Astrocyte of the hippocampus (primary cell): ENCODE data around the gene PYDC2.
"Not testable (repeated sequence)": the region's sequence is repeated elsewhere in the genome, so short reads cannot be mapped to it uniquely, and the experiment has no call there.

Experiments
- DNase-seq: peaks from one replicate; pipeline ENCODE4 v3.0.0; 2011; ENCODE audit warnings: low read depth, low spot score

The PYDC2 gene

DNA sequence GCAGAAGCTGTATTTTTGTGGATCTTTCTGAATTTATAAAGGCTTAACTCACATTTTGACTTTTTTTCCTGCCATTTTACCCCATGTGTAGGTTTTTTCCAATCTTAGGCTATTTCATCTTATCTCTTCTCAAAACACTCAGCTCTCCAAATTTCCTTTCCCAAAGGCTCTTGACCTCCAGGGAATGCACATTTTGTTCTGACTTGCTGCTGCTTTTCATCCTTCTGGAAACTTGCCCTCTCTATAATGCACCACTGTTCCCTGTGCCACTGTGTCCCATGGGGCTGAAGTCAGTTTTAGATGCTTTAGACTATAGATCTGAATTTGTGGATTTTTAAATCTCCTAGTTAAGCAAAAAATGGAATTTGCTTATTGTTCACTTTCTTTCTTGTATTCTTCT, 9.1 kb downstream of the PYDC2 start:
- DNase-seq: no peak

DNA sequence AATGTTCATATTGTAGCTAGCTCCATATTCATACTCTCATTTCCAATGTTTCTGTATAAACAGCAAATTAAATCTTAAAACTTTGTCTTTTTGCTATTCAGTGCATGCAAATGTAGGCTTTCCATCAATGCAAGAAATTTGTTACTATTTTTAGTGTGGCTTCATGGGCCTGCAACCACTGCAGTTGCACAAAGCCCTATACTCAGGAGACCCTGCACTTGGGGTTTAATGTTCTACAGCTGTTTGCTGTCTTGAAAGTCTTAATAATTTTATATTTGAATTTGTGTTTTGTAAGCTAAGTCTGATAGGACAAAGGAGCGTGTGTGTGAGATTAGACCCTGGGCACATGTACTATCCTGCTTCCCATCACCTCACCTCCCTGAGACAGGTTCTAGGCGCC, 9.6 kb downstream of the PYDC2 start:
- DNase-seq: no peak

DNA sequence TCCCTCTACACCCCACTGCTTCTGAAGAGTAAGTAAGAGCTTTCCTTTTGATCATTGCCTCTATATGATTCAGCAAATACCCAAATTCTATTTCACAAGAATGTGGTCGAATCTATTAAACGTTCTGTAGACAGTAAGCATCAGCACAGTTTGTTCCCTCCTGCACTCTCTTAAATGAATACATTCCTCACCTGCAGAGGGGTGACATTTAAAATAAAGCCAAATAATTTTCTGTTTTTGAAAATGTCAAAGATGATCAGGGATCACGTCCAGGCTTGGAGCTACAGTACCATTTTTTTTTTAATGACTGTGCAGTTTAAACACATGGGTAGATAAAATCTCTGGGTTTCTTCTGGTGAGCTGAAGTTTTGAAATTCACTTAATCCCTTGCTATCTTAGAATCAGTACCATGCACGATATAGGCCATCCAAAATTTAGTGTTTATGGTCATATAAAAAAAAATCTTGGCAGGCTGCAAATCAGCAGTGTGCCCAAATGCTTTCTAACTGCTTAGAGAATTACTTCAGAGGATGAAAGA, 12.8 kb downstream of the PYDC2 start:
- no peak for DNase-seq

DNA sequence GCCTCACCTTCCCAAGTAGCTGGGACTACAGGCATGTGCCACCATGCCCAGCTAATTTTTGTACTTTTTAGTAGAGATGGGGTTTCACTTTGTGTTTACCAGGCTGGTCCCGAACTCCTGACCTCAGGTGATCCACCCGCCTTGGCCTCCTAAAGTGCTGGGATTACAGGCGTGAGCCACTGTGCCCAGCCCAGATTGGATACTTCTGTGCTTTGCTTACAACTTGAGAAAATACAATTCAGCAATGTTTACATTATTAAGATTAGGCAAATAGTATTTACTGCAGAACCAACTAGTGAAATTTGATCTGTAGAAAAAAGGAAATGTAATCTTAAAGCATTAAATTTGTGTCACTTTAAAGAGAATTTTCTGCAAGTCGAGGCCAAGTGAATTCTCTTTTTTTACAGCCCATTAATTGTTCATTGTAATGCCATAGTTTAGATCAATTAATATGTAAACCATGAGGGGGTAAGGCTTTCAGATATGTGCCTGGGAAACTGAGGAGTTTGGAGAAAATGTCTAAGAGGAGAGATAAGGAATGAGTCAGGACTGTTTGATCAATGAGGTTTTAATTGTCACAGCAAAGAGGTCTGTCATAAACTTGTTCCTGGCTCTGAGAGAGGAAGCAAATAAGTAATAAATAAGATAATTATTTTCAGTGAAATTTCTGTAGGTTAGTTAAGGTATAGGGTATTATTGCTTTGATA, 15.3 kb downstream of the PYDC2 start:
- DNase-seq: peak; percentile 12

DNA sequence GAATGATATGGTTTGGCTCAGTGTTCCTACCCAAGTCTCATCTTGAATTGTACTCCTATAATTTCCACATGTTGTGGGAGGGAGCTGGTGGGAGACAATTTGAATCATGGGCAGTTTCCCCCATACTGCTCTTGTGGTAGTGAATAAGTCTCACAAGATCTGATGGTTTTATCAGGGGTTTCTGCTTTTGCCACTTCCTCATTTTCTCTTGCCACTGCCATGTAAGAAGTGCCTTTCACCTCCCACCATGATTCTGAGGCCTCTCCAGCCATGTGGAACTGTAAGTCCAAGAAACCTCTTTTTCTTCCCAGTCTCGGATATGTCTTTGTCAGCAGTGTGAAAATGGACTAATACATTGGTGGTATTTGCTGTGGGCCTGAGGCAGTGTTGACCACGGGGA, 23.0 kb downstream of the PYDC2 start:
- not testable (repeated sequence) for DNase-seq

DNA sequence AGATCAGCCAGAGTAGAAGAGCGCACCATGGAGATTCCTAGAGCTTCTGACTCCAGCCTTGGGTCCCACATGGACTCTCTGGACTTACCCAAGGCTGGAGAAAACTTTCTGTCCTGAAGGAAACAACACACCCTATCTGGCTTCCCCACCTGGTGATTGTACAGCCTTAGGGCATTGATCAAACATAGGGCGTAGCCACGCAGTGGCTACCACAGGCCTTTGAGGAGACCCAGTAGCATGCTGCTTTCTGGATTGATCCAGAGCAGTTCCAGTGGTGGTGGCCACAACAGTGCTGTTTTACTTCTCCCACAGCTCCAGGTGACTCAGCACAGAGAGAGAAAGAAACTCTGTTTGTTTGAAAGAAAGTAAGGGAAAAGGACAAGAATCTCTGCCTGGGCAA, 23.5 kb downstream of the PYDC2 start:
- DNase-seq: no peak

DNA sequence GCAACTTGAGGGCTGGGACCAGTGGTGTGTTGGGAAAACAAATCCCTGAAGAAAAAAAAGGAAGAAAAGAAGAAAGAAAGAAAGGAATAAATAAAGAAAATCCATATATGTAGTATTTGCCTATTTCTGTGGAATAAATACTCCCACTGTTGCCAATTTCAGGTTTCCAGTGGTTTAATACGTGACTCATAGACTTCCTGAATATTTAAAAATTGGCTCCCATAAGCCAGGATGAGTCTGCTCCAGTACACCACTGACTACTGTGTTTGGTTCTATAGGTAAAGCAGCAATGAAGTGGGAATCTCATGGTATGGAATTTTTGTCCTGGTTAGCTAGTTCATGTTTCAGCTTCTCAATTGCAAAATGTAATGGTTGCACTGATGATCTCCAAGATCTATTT, 31.6 kb downstream of the PYDC2 start:
- peak; percentile 41 for DNase-seq

DNA sequence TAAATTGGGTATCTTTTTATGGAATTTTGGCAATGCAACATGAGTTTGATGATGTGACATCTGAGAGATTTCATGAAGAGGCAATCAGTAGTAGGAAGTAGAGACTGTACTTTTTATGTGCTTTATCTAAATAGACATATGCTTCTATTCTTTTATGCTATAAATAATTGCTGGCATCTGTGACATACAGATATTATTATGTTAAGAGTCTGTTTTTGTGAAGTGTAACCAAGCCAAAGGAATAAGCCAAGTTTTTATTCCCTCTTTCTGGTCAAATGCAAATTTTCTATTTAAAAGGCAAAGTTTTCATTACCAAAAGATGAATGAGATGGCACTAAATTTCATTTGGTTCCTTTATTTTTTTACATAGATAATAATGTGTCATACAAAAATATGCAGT, 32.4 kb downstream of the PYDC2 start:
- no peak for DNase-seq

DNA sequence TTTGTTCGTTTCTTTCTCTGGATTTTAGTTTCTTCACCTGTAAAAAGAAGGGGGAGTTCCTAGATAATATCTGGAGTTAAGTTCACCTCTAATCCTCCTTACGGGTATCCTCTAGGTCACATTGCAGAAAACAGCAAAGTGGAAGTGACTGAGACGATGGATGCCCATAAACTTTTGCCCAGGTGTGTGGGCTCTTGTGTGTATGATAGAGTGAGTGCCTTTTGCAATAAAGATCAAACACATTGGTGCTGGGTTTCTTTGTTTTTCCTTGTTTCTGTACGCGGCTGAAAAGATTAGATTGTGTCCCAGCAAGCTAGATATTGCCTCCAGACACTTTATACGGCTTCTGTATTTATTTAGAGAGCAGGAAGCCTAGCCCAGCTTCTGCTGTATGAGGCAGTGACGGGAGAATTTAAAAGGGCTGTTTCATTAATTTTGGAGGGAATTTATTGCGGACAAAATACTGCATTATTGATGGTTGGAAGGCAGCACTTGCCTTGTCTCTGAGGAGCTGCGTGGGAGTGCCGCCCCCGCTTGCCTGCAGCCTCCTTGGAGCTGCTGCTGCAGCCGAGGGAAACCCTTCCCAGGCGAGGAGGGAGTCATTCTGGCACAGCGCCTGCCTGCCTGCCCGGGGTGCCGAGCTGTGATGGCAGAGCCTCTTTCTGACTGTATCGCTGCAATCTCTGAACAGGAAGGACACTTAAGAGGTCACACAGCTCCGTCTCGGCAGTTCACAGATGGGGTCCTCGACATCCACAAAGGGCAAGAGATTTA, 38.5 kb downstream of the PYDC2 start:
- DNase-seq: peak; percentile 67

DNA sequence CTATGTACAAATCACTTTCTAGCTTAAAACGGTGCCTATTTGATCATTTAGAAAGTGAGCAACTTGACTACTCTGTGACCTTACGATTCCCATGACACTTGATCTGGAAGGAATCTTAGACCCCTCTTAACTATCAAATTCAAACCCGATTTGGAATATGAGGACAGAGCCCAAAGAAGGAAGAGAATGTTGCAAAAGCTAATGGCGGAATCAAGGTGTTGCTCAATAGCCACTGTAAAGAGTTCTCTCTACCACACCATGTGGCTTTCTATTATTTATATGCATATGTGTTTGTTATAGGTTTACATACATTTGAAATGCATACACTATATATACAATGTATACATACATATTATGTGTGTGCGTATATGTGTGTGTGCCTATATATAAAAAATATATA, 39.9 kb downstream of the PYDC2 start:
- no peak for DNase-seq

DNA sequence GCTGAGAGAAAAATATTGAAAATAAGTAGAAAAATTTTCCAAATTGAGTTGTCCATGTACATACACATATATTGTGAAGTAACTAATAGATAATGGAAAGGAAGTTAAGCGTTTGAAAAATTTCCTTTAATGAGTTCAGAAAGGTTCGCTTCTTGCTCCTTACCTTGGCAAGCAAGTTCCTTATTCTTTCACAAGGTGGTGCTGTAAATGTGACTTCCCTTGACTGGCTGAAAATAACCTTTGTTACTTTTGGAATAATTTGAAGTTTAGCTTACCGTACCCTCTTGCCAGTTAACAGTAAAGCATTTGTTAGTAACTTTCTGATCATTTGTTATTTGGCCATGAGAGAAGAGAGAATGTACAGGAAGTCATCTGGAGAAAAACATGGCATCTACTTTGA, 41.6 kb downstream of the PYDC2 start:
- DNase-seq: peak; percentile 35

DNA sequence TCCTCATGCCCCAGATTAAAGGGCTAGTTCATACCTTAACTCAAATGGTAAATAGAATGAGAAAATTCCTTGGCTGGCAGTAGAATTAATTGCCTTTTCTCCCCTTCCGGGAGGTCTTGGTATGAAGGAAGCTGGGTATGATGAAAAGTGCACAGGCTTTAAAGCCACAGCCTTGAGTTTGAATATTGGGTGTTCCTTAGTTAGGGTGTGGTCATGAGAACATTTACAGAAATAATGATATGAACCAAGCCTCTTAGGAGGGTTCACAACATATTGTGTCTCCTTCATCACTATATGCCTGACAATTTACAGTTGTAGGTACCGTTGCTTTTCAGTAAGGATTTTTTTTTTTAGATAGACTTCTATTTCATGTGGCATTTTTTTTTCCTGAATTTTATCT, 48.1 kb downstream of the PYDC2 start:
- no peak for DNase-seq
